HG02588 (cell line): ENCODE measurements around the gene DBNL.

Source experiments
- ATAC-seq: cut with Tn5 transposase; IDR thresholded peaks from one replicate; pipeline ENCODE4 v1.9.1; 2021; ENCODE audit warnings: mild to moderate bottlenecking, moderate library complexity; ENCODE audit not compliant: unreplicated experiment

Gene DBNL

GRCh38 chr7:44107961-44108767 is 63.7 kb downstream of the DBNL start:
- ATAC-seq = no peak

- ATAC-seq = no peak
Measured at GRCh38 chr7:44108768-44109750, 64.6 kb downstream of the DBNL start.

GRCh38 chr7:44109991-44110390 is 65.5 kb downstream of the DBNL start:
- no peak for ATAC-seq

- ATAC-seq = no peak
Measured at GRCh38 chr7:44110719-44111635, 66.5 kb downstream of the DBNL start.
